ENCODE data around the gene C9orf43.
"Not testable (repeated sequence)": the region's sequence is repeated elsewhere in the genome, so short reads cannot be mapped to it uniquely, and the experiment has no call there.

The C9orf43 gene, protein sequence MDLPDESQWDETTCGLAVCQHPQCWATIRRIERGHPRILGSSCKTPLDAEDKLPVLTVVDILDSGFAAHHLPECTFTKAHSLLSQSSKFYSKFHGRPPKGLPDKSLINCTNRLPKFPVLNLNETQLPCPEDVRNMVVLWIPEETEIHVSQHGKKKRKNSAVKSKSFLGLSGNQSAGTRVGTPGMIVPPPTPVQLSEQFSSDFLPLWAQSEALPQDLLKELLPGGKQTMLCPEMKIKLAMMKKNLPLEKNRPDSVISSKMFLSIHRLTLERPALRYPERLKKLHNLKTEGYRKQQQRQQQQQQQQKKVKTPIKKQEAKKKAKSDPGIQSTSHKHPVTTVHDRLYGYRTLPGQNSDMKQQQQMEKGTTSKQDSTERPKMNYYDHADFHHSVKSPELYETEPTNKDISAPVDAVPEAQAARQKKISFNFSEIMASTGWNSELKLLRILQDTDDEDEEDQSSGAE

DNA sequence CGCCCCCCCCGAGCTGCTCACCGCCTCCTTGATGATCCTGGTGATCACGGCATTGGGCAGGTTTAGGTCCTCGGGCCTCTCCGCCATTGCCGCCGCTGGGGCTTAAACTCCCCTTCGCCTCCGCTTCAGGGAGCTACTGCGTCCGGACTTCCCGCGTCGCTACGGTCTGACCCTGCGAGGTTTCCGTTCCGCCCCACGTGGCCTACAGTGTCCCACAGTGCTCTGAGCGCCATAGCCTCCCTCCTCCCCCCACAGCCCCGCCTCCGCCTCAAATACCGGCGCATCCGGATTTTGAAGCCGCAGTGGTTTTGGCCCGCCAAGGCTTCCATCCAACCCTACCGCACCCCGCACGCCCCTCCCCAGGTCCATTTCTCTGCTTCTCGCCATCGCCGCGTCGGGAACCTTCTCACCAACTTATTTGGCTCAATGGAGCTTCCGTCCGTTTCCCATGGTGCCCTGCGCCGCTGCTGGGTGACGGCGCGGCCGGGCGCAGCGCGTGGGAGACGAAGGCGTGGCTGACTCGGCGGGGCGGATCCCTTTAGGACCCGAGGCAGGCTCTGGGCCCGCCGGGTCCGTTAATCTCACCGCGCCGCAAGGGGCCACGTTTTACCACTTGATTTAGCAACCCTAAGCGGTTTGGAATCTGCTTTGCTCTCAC, at the start of gene C9orf43, which contains the start of gene POLE3:
Gene C9orf43, plus strand, starts transcription at position 541 of the 658 bp plus-strand sequence. CDS start 2,747 bp downstream, outside the sequence.
Gene POLE3, minus strand, starts transcription at position 469 of the 658 bp plus-strand sequence. Its CDS starts 382 bp downstream, at position 87.
- DNase-seq: peak; percentile 98

DNA sequence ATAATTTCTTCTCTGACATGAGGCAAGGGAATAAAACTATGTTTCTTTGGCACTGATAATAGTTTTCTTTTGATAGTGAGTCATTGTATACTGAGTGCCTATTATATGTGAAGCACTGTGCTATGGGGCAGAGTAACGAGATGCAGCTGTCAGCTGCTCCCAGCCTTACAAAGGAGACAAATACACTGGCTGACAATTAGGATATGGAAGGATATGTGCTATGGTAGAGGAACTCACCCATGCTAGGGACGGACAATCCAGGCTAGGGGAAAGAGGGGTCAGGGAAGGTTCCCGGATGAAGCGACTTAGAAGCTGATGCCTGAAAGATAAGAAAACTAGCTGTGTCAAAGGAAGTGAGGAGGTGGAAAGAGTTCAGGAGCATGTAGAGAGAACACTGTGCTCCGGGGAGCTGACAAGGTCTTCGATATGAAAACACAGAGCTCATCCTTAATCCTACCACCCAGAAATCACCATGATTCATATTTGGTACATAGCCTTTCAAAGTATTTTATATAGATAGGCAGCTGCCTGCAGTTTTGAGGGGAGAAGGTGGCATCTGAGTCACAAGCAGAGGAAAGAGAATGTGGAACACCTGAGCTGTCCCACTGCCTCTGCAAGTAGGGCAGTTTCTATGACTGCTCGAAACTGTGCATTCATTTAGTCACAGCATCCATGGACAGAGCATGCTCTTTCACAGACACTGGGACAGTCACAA, 49.1 kb upstream of the C9orf43 start:
- no peak for DNase-seq

DNA sequence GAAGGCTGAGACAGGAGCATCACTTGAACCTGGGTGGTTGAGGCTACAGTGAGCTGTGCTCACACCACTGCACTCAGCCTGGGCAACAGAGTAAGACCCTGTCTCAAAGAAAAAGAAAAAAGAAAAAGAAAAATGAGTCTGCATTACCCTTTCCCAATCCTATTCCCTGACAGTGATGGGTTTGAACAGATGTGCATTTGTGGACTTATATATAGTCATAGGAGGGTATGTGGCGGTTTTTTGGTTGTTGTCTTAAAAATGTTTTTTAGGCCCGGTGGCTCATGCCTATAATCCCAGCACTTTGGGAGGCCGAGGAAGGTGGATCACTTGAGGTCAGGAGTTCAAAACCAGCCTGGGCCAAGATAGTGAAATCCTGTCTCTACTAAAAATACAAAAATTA, 47.2 kb upstream of the C9orf43 start:
- DNase-seq: no peak

DNA sequence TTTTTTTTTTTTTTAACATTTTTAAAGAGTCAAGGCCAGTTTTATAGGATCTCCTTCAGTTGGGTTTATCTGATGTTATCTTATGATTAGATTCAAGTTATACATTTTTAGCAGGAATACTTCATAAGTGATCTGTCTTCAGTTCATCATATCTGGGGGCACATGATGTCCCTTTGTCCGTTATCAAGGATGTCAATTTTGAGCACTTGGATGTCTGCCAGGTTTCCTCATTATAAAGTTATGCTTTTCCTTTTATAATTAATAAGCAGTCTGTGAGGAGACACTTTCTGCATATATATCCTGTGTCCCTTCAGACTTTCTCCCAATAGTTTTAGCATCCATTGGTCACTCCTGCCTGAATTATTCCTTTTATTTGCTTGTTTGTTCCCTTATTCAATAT, 45.6 kb upstream of the C9orf43 start:
- DNase-seq: no peak

DNA sequence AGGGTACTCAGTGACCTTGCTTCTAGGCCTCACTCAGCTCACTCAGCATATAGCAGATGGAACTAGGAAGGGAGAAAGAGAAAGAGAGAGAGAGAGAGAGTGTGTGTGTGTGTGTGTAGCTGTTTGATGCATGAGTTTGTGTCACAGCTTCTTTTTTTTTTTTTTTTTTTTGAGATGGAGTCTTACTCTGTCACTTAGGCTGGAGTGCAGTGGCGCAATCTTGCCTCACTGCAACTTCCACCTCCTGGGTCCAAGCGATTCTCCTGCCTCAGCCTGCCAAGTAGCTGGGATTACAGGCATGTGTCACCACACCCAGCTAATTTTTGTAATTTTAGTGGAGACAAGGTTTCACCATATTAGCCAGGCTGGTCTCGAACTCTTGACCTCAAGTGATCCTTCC, 44.9 kb upstream of the C9orf43 start:
- not testable (repeated sequence) for DNase-seq

DNA sequence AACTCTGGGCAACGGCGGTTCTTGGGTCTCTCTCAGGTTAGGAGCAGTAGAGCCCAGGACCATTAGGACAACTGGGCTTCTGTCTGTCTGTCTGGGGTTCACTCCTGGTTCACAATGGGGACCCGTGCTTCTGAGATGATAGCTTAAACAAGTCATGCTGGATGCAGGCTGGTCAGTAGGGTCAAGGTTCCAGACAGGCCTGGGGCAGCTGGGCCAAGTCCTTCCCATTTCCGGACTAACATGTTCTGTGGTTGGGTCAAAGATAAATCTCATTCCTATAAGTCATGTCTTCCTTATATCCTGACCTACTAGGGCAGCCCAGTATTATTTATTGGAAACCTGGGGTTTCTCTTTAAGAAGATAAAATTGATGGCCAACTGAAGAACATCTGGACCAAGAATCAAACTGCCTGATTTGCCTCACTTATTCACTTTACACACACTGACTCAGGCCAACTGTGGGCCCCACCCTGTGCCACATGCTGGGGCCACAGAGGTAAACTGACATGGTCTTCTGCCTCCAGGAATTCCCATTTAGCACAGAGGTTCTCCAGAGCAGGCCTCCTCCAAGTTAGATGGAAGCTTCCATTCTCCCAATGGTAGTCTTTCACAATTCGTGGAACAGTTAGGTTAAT, 42.1 kb upstream of the C9orf43 start:
- no peak for DNase-seq

DNA sequence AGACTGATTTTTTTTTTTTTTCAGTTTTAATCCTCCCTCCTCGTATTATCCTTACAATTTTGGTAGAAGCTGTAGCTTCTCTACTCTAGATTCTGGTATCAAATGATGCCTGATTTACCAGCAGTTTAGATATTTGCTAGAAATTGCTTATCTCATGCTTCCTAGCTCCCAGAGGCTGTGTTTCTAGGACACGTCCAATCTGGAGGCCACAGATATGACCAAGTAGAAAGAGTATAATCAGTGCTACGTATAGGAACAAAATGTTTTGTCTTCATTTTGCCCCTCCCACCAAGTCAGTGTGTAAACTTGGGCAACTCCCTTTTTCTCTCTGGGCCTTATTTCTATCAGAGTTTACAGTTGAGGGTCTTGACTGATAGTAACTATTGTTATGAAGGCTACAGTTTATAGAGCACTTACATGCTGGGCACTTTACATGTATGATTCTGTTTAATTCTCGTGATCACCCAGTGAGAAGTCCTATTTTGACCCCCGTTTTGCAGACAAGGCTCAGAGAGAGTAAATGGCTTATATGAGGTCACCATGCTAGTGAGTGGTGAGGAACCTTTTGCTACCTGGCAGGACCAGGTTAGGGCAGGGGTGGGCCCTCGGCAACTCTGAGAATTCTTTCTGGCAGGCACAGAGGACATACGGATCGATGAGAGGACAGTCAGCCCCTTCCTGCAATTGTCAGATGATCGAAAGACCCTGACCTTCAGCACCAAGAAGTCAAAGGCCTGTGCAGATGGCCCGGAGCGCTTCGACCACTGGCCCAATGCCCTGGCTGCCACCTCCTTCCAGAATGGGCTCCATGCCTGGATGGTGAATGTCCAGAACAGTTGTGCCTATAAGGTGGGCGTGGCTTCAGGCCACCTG, 41.3 kb upstream of the C9orf43 start:
- DNase-seq: no peak

DNA sequence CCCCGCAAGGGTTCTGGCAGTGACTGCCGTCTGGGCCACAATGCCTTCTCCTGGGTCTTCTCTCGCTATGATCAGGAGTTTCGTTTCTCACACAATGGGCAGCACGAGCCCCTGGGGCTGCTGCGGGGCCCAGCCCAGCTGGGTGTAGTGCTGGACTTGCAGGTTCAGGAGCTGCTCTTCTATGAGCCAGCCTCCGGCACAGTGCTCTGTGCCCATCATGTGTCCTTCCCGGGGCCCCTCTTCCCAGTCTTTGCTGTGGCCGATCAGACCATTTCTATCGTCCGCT, 40.7 kb upstream of the C9orf43 start:
- DNase-seq: no peak

DNA sequence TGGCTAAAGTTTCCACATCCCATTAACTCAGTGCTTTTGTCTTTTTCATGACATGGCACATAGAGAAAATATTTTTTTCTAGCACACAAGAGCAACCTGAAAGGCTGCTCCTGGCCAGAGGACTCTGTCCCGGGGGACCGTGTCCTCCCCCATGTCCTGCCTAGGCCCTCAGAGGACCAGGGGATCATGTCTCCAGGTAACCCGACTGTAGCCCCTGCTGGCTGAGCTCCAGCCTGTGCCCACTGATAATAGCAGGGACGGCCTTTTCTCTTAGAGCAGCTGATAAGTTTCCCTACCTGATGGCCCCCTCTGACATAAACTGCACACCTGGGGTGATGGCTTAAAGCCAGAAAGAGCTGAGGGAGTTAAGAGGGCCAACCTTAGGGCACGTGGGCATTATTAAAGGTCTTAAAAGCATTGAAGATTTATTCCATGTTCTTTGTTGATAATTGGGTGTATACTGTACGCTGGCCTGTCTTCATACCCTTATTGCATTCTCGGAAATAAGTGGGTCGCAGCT, 39.7 kb upstream of the C9orf43 start:
- DNase-seq: no peak

DNA sequence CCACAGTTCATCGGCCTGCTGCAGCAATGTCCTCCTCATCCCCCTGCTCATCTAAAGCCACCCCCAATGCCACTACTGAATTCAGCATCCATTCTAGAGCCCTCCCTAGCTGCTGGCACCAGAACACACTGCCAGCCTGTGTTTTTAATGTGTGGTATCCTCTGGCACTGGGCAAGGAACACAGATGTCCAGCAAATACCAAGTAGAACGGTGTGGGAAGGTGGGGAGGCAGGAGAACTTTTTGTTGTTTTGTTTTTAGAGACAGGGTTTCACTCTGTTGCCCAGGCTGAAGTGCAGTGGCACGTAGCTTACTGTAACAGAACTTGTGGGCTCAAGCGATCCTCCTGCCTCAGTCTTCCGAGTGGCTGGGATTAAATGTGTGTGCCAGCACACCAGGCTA, 38.5 kb upstream of the C9orf43 start:
- DNase-seq: no peak

DNA sequence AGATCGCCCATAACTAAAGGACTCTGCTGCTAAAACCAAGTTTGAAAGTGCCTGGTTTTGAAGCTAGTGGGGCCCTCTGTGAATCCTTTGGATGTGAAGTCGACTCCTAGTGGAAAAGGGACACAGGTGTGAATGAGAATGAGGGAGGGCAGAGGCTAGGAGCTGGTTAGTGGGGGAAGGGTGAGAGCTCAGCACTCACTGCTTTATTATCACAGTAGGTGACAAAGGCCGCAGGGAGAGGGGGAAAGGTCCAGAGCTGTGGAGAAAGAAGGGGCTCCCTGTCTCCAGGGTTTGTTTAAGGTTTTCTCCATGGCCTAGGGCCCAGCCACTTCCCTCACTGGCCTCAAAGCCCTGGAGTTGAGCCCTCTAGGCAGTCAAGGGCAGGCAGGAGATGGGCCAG, 37.3 kb upstream of the C9orf43 start:
- DNase-seq: no peak

DNA sequence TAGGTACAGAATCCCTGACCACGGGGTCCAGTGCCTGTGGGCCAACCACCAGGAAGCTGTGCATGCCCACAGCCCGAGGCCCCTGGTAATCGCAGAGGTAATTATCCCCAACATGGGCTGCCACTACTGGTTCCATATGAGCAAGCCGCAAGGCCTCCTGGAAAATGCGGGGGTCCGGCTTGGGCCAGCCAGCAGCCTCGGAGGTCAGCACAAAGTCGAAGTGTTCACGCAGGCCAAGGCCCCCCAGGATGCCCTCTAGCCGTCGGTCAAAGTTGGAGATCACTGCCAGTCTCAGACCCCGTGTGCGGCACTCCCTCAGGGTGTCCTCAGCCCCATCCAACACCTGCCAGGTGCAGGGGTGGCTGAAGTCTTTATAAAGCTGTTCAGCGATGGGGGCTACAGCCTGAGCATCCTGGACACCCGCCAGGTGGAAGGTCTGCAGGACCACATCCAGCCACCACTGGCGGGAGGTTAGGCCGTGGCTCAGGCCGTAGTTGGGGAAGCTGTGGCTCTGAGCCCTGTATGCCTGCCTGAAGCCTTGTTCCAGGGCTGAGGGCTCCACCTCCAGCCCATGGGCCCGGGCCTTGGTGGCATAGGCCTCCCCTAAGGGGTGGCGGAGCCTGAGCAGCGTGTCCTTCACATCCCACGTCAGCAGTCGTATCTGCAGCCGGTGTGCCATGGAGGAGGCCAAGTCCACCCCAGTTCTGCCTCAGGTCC, 36.7 kb upstream of the C9orf43 start:
- DNase-seq: no peak

DNA sequence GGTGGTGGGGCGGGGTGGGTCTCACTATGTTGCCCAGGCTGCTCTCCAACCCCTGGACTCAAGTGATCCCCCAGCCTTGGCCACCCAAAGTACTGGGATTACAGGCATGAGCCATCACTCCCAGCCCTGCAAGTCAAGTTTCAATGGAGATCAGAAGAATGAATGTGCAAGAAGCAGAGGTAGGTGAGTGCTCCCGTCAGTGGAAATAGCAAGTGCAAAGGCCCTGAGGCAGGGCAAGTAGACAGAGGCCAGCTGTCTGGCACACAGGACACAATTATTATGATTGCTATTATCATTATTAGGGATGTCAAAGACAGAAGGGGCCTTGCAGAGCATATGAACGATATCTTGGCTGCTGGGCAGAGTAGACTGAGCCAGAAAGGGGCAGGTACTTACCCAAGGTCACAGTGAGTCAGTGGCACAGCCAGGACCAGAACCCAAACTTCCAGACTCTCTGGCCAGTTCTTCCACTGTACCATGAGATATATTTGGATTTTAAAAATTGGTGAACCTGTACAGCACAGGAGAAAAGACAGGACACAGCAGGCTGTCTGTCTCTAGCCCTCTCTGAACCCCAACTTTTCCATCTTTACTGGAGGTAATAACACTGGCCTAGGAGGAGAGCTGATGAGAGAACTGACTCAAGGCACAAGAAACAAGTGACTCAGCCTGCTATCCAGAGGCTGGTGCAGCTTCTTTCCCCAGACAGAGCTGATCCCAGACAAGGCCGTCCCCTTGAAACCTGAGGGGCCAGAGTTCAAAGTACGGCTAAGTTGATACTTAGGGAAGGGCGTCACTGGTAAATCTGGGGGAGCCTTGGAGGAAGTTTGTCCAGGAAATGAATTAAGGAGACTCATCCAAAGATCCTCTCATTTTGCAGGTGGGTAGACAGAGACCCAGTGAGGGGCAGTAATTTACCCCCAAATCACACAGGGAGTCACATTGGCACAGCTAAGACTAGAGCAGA, 35.2 kb upstream of the C9orf43 start:
- no peak for DNase-seq

DNA sequence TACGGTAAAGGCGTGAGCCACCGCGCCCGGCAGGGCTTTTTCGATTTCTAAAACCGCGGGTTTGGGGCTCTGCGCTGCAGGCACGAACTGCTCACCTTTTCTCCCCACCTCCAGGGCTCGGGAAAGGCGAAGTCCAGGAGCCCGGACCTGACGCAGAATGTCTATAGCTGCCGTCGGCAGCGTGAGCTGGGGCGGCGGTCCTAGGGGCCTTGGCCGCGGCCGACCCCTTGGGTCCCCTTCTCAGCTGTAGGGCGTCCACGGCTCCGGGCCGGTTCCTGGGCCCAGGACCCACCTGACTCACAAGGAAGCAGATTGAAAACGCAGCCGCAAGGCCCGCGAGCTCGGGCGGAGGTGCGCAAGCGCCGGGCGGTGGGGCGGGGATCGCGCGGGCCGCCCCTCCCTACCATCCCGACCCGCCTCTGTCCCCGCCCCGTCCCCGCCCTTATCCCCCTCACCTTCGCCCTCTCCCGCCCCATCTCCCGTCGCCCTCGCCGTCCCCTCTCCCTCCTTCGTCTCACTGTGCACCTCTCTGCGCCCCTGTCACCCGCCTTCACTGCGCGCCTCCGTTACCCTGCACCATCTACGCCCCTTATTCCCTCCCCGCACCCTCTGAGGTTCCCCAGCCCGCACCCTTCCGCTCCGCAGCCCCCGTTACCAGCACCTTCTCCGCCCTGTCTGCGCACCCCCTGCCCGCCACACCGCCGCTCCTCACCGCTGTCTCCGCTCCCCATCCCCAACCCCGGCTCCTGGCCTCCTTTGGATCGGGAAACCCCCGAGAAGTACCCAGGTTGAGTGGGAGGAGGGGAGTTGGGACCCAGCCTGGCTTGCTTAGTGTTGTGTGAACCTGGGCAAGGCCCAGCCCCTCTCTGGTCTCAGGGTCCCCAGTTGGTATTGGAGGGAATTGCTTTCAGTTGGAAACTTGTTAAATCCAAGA, 33.6 kb upstream of the C9orf43 start, which contains the start of gene HDHD3:
Gene HDHD3, minus strand, starts transcription at position 353 of the 934 bp plus-strand sequence. CDS start 2,632 bp downstream, outside the sequence.
- DNase-seq: peak; percentile 79

DNA sequence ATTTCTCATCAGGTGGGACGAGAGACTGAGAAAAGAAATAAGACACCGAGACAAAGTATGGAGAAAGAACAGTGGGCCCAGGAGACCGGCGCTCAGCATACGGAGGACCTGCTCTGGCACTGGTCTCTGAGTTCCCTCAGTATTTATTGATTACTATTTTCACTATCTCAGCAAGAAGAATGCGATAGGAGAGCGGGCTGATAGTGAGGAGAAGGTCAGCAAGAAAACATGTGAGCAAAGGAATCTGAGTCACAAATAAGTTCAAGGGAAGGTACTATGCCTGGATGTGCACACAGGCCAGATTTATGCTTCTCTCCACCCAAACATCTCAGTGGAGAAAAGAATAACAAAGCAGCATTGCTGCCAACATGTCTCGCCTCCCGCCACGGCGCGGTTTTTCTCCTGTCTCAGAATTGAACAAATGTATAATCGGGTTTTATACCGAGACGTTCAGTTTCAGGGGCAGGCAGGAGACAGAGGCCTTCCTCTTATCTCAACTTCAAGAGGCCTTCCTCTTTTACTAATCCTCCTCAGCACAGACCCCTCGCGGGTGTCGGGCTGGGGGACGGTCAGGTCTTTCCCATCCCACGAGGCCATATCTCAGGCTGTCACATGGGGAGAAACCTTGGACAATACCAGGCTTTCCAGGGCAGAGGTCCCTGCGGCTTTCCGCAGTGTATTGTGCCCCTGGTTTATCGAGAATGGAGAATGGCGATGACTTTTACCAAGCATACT, 31.3 kb upstream of the C9orf43 start:
- DNase-seq: not testable (repeated sequence)

DNA sequence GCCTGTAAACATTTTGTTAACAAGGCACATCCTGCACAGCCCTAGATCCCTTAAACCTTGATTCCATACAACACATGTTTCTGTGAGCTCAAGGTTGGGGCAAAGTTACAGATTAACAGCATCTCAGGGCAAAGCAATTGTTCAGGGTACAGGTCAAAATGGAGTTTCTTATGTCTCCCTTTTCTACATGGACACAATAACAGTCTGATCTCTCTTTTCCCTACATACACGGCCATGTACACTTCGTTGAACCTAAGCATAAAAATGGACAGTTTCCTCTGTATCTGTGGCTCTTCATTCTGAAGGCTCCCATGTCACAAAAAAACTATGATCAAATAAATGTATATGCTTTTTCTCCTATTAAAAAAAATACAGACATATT, 30.7 kb upstream of the C9orf43 start:
- DNase-seq: not testable (repeated sequence)

DNA sequence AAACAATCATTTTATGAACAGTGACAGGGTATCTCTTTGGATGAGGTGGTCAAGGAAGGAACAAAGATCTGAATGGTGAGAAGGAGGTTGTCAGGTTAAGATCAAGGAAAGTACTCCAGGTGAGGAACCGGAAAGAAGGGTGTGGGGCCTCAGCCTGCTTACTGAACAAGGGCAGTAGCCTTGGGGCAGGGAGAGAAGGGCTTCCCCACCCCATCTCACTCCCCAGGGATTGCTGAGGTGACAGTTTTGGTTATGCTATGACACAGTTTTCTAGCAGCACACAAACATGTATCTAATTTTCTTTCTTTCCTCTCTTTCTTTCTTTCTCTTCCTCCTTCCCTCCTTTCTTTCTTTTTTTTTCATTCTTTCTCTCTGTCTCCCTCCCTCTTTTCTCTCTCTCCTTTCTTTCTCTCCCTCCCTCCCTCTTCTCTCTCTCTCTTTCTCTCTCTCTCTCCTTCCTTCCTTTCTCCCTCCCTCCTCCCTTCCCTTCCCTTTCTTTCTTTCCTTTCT, 29.6 kb upstream of the C9orf43 start:
- DNase-seq: no peak

DNA sequence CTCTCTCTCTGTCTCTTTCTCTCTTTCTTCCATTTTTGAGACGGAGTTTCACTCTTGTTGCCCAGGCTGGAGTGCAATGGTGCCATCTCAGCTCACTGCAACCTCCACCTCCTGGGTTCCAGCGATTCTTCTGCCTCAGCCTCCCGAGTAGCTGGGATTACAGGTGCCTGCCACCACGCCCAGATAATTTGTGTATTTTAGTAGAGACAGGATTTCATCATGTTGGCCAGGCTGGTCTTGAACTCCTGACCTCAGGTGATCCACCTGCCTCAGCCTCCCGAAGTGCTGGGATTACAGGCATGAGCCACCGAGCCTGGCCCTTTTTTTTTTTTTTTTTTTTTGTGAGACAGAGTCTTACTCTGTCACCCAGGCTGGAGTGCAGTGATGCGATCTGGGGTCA, 29.1 kb upstream of the C9orf43 start:
- not testable (repeated sequence) for DNase-seq
